NB4 (cell line): Measurements from ENCODE around the gene TRIM25.
"Not testable (repeated sequence)": the region's sequence is repeated elsewhere in the genome, so short reads cannot be mapped to it uniquely, and the experiment has no call there.

Experiments
- DNase-seq: peaks from one replicate; pipeline ENCODE4 v3.0.0; 2010; ENCODE audit warnings: low read depth
- H3K4me3 ChIP-seq: one replicate; pipeline ENCODE4 v1.5.1; 2011; ENCODE audit warnings: mild to moderate bottlenecking, low read depth, low read length, moderate library complexity
- CTCF ChIP-seq: IDR thresholded peaks from one replicate; pipeline ENCODE4 v1.5.1; 2012; ENCODE audit warnings: low read depth, low read length
- MAX ChIP-seq: IDR thresholded peaks from 2 replicates; pipeline ENCODE4 v1.6.1; 2011; ENCODE audit warnings: low read depth, low read length
- MYC ChIP-seq: IDR thresholded peaks from 2 replicates; pipeline ENCODE4 v1.6.1; 2011; ENCODE audit warnings: low read depth, low read length
- POLR2A ChIP-seq: IDR thresholded peaks from 2 replicates; pipeline ENCODE4 v1.6.1; 2011; ENCODE audit warnings: mild to moderate bottlenecking; ENCODE audit not compliant: insufficient read length; ENCODE audit errors: extremely low read depth

Gene TRIM25

GRCh38 chr17:56947741-56948140 is 33.9 kb upstream of the TRIM25 start:
- no peak overlapping the region for H3K4me3 ChIP-seq
- TF ChIP-seq MYC: no peak
- TF ChIP-seq MAX: no peak
- TF ChIP-seq POLR2A: no peak
- no peak for TF ChIP-seq CTCF
- DNase-seq: no peak

GRCh38 chr17:56945938-56946505 is 32.2 kb upstream of the TRIM25 start:
- no peak overlapping the region for H3K4me3 ChIP-seq
- DNase-seq: no peak
- TF ChIP-seq MAX (no peak), MYC (no peak)

- DNase-seq: peak; percentile 57
- TF ChIP-seq CTCF (no peak), MYC (no peak), POLR2A (no peak), MAX (no peak)
Observed at GRCh38 chr17:56943505-56944125, 29.8 kb upstream of the TRIM25 start.

GRCh38 chr17:56939869-56940484 is 26.1 kb upstream of the TRIM25 start:
- TF ChIP-seq CTCF: peak; percentile 54
- no peak for TF ChIP-seq POLR2A
- DNase-seq: peak; percentile 81
- H3K4me3 ChIP-seq: no peak overlapping the region

More at GRCh38 chr17:56943505-56944125, 29.8 kb upstream of the TRIM25 start:
- no peak overlapping the region for H3K4me3 ChIP-seq

- H3K4me3 ChIP-seq, DNase-seq: not testable (repeated sequence)
Observed at GRCh38 chr17:56938206-56938605, 24.4 kb upstream of the TRIM25 start.

GRCh38 chr17:56937687-56938086 is 23.8 kb upstream of the TRIM25 start:
- no peak for DNase-seq
- TF ChIP-seq MAX (no peak), CTCF (no peak), MYC (no peak), POLR2A (no peak)
- H3K4me3 ChIP-seq: no peak overlapping the region
